DMS79 treated with DMSO at 0.1 percent for 48 hours (cell line): ENCODE results near the gene NEAT1.

Experiments
- DNase-seq: peaks from one replicate; lab custom pipeline; 2025; lab: John Stamatoyannopoulos, UW

Gene NEAT1

GRCh38 chr11:65422633-65423515 is at the start of gene NEAT1:
TSS of gene NEAT1 (plus strand) at chr11:65422798.
- DNase-seq = peak; percentile 92

DNA sequence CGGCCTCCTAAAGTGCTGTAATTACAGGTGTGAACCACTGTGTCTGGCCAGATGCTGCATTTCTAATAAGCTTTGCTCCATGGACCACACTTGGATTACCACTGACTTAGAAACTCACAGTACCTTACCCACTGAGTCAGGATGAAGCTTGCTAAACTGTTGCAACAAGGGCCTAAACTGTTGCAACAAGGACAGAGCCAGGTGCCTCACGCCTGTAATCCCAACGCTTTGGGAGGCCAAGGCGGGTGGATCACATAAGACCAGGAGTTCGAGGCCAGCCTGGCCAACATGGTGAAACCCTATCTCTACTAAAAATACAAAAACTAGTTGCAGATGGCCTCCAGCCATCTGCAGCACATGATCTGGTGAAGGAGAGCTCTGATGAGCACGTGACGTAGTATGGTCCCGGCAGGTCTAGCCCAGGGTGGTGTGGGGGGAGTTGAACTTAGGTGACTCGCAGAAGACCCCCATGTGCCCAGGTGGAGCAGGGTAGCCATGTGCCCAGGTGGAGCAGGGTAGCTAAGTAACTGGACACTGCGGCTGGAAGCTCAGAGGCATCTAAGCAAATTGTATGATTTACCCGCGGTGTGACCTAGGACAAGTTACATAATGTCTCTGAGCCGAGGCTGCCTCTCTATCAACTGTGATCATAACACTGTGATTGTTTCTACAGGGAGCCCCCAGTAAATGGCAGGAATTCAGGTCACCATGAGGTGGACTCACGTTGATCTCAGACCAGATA is 48.6 kb upstream of the NEAT1 start:
- DNase-seq = no peak

GRCh38 chr11:65375012-65375411 is 47.6 kb upstream of the NEAT1 start:
- no peak for DNase-seq

GRCh38 chr11:65376138-65376713 is 46.4 kb upstream of the NEAT1 start:
- DNase-seq = no peak

- DNase-seq = no peak
Observed at GRCh38 chr11:65377036-65377435, 45.6 kb upstream of the NEAT1 start.

DNA sequence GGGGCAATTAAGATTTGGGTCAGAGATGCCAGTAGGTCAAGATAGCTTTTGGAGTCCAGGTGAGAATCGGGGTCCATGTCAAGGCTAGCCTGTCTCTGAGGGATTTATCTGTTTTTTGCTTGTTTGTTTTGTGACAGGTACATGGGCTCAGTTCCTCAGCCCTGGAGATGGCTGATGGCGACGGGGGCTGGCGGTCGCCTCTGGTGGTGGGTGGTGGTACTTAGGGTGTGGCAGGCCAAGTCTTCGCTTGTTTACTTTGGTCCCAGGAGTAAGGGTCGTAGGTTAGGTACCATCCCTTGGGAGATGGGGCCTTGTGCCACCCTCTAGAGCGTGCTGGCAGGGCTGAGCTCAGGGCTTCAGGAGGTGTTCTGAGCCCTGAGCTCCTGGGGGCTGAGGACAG is 44.8 kb upstream of the NEAT1 start:
- no peak for DNase-seq

DNA sequence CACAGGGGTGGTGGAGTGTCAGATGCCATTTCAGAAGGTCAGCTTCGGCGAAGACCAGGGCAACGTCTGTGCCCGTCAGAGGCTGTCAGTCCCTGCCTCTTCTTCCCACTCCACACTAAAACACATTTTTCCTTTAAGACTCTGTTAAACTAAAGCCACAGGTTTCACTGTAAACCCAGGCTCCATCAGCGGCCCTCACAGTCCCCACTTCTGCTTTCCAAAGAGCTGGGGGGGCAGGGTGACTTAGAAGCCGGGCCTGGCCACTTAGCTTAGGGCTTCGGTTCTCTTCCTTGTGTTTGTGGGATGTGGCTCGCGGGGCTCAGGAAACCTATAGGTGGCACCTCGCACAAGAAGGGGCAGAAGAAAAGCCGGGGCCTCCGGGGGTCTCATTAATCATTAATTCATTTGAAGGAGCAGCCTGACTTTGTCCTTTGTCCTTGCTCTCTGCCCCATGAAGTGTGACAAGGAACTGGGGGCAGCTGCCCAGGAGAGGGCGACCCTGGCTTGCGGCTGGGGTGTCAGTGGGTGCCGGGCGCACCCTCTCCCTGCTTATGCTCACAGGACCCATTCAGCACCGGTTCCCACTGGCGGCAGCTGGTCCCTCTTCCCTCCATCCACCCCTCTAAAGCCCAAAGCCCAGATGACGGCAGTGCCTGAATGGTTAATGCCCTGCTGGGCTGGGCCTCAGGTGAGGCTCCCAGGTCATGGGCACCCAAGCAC is 44.2 kb upstream of the NEAT1 start:
- DNase-seq = no peak

DNA sequence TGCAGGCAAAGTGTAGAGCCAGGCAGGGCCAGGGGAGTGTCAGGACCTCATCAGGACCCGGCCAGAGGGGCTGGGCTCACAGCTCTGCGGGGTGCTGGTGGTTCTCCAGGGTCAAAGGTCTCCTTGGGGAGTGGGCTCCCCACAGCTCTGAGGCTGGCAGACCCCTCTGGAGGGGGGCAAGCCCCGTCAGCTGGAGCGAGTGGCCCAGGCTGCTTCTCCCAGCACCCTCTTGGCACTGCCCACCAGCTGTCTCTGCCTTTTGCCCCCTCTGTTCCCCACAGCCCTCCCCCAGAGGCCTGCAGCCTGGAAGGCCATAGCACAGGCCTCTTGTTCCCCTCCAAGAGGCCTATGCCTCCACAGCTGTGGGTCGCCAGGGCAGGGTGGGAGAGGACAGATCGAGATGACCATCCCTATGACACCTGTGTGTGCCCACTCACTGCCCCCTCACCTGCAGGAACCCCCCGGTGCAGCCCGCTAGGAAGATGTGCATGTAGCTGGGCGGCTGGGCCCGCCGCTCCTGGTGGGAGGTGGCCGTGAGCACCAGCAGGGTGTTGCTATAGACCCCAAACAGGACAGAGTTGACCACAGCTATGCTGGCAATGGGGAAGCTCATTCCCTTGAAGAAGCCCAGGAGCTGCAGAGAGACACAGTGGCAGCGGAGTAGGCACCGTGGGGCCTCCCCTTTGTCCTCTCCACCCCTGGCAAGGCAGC is 43.5 kb upstream of the NEAT1 start:
- no peak for DNase-seq

GRCh38 chr11:65379698-65380459 is 42.7 kb upstream of the NEAT1 start:
- DNase-seq = no peak

DNA sequence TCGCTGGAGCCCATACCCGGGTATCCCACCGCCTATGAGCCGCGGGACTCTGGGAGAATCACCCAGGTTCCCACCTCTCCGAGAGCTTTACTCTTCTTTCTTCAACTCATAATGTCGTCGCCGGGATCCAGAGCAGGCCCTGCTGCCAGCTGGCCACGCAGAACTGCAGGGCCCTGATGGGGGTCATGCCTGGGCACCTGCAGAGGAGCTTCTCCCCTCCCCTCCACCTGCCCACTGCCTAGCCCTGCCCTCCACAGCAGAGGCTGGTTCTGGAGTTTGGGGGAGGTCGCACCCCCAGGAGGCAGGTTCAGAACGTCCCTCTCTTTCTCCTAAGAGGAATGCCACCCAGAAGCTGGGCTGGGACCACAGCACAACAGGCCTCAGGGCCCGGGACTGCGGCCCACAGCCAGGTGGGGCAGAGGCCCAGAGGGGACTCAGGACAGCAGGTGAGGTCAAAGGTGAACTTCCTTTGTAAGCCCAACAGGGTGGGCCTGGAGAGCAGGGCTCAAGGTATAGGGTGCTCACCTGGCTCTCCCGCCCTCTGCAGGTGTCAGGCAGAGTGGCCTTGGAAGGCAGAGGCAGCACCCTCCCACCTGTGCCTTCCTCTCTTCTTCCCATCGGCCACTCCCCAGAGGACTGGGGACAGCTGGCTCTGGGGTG is 42.0 kb upstream of the NEAT1 start:
- no peak for DNase-seq

DNA sequence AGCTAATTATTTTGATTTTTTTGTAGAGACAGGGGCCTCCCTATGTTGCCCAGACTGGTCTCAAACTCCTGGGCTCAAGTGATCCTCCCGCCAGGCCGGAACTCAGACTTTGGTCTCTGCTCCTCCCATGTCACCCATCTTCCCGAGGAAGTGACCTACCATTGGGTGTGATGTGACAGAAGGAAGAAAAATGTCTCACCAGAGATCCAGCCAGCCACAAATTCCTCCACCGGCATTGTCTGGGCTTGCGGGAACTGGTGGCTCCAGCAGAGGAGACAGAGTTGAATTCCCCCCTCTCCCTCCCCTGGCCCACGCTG is 40.9 kb upstream of the NEAT1 start:
- DNase-seq = no peak

GRCh38 chr11:65382033-65382803 is 40.4 kb upstream of the NEAT1 start, which contains the start of gene SLC25A45:
TSS of gene SLC25A45 (minus strand) at chr11:65382646. CDS start at chr11:65381951, 695 bp downstream.
- peak; percentile 82 for DNase-seq

DNA sequence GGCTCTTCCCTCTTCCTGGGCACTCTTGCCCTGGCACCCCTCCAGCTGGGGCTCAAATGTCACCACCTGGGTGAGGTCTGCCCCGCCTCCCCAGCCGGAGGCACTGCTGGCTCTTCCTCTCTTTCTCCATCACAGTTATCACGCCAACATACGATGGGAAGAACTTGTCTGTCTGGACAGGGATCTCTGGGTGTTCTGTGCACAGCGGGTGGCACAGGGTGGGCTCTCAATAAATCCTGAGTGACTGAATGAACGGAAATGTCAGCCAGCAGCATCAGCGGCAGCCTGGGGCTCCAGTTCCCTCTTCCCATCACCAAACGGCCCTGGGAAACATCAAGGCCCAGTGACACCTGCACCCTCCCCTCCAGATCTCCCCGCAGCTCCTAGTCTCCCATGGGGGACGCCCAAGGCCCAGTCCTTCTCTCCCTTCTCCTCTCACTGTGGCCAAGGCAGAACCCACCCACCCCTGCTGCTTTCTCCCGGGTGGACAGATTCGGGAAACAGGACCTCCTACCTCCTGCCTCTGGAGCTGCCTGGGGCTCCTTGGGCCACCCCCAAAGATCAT is 39.7 kb upstream of the NEAT1 start:
- peak; percentile 95 for DNase-seq

DNA sequence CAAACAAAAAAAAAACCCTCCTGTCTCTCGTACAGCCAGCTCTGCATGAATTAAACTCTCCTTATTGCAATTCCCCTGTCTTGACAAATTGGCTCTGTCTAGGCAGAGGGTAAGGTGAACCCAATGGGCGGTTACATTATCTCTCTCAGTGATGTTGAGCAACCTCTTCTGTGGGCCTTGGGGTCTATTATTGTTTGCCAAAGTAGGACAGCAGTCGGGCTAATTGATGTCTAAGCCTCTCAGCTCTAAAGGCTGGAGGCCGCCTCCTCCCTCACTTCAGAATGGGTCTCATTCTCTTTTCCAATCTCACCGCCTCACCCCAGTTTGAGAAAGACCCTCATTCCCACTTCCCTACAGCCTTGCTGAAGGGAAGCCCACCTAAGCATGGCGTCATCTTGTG is 38.8 kb upstream of the NEAT1 start:
- DNase-seq = no peak

- no peak for DNase-seq
Observed at GRCh38 chr11:65384301-65384889, 38.2 kb upstream of the NEAT1 start.

- DNase-seq = peak; percentile 61
Observed at GRCh38 chr11:65386307-65387140, 36.1 kb upstream of the NEAT1 start, which contains the start of gene FRMD8. TSS of gene FRMD8 (plus strand) at chr11:65386637. CDS start at chr11:65387037, 400 bp downstream.

- DNase-seq = no peak
Observed at GRCh38 chr11:65388731-65389130, 33.9 kb upstream of the NEAT1 start.
